ENCODE measurements around the gene KCNQ1.

The KCNQ1 gene

GRCh38 chr11:2435288-2436012 lies 9.4 kb upstream of the KCNQ1 start:
- DNase-seq: no peak
- no peak for TF ChIP-seq GATA1 (IDR thresholded peaks at IDR 0.05; ENCODE audit: low read depth, low read length)
- no peak for TF ChIP-seq POLR2A (IDR thresholded peaks at IDR 0.05; ENCODE audit: low read length)

- DNase-seq: no peak
- TF ChIP-seq POLR2A (IDR thresholded peaks at IDR 0.05; ENCODE audit: low read length): no peak
- TF ChIP-seq GATA1 (IDR thresholded peaks at IDR 0.05; ENCODE audit: low read depth, low read length): no peak
These were observed 8.7 kb upstream of the KCNQ1 start for GRCh38 chr11:2436013-2436520.

GRCh38 chr11:2436521-2437031 lies 8.2 kb upstream of the KCNQ1 start:
- no peak for TF ChIP-seq GATA1 (IDR thresholded peaks at IDR 0.05; ENCODE audit: low read depth, low read length)
- TF ChIP-seq POLR2A (IDR thresholded peaks at IDR 0.05; ENCODE audit: low read length): no peak
- no peak for DNase-seq

GRCh38 chr11:2437516-2437915 lies 7.3 kb upstream of the KCNQ1 start:
- no peak for DNase-seq
- TF ChIP-seq POLR2A (IDR thresholded peaks at IDR 0.05; ENCODE audit: low read length): no peak
- no peak for TF ChIP-seq GATA1 (IDR thresholded peaks at IDR 0.05; ENCODE audit: low read depth, low read length)

GRCh38 chr11:2439820-2440219 lies 5.0 kb upstream of the KCNQ1 start:
- no peak for DNase-seq
- TF ChIP-seq GATA1 (IDR thresholded peaks at IDR 0.05; ENCODE audit: low read depth, low read length) (no peak), POLR2A (IDR thresholded peaks at IDR 0.05; ENCODE audit: low read length) (no peak)

GRCh38 chr11:2440646-2441045 lies 4.2 kb upstream of the KCNQ1 start:
- no peak for DNase-seq
- TF ChIP-seq POLR2A (IDR thresholded peaks at IDR 0.05; ENCODE audit: low read length) (no peak), GATA1 (IDR thresholded peaks at IDR 0.05; ENCODE audit: low read depth, low read length) (no peak)

GRCh38 chr11:2441171-2441570 lies 3.6 kb upstream of the KCNQ1 start:
- TF ChIP-seq GATA1 (IDR thresholded peaks at IDR 0.05; ENCODE audit: low read depth, low read length) (no peak), POLR2A (IDR thresholded peaks at IDR 0.05; ENCODE audit: low read length) (no peak)
- DNase-seq: no peak

- TF ChIP-seq POLR2A (IDR thresholded peaks at IDR 0.05; ENCODE audit: low read length): no peak
- TF ChIP-seq GATA1 (IDR thresholded peaks at IDR 0.05; ENCODE audit: low read depth, low read length): no peak
- DNase-seq: no peak
These were observed 2.2 kb upstream of the KCNQ1 start for GRCh38 chr11:2442589-2442988.

GRCh38 chr11:2443406-2443805 lies 1.4 kb upstream of the KCNQ1 start:
- no peak for DNase-seq
- TF ChIP-seq GATA1 (IDR thresholded peaks at IDR 0.05; ENCODE audit: low read depth, low read length) (no peak), POLR2A (IDR thresholded peaks at IDR 0.05; ENCODE audit: low read length) (no peak)

GRCh38 chr11:2443881-2444820 lies 657 bp upstream of the KCNQ1 start, which contains the start of gene TRPM5:
Gene TRPM5, minus strand, starts transcription at chr11:2444514. Its CDS starts 21,478 bp downstream, at chr11:2423036.
- peak in 1 of 2 experiments; percentile 49 for DNase-seq
- TF ChIP-seq GATA1 (IDR thresholded peaks at IDR 0.05; ENCODE audit: low read depth, low read length) (no peak), POLR2A (IDR thresholded peaks at IDR 0.05; ENCODE audit: low read length) (no peak)

GRCh38 chr11:2445746-2446551 lies 1.1 kb downstream of the KCNQ1 start:
- no peak for DNase-seq
- TF ChIP-seq GATA1 (IDR thresholded peaks at IDR 0.05; ENCODE audit: low read depth, low read length) (no peak), POLR2A (IDR thresholded peaks at IDR 0.05; ENCODE audit: low read length) (no peak)

- no peak for DNase-seq
- TF ChIP-seq POLR2A (IDR thresholded peaks at IDR 0.05; ENCODE audit: low read length): no peak
- no peak for TF ChIP-seq GATA1 (IDR thresholded peaks at IDR 0.05; ENCODE audit: low read depth, low read length)
These were observed 1.9 kb downstream of the KCNQ1 start for GRCh38 chr11:2446590-2447252.
